IMR-90 (cell line): ENCODE measurements around the gene EBF4. TPM values are rescaled to one million over a fixed set of nuclear protein-coding genes. Genes with fewer than 3 reads are reported as not detected.

Experiments
- ATAC-seq: fragments of 200-7000 bp; cut with Tn5 transposase; 2 replicates; pipeline ENCODE4 v1.9.1; 2020; ENCODE audit warnings: low read depth, mild to moderate bottlenecking, moderate library complexity
- BruUV-seq: library from RNA; stranded (reverse); fragments of 400-500 nt; replicated peaks from 2 replicates; lab custom pipeline; 2021; lab: Mats Ljungman, UMichigan
- CTCF ChIA-PET: fragments of 300-600 bp; formaldehyde crosslinking; extraction: SDS; loops from one replicate; lab custom pipeline; 2021; ENCODE audit warnings: antibody characterized with exemption; lab: Yijun Ruan, JAX
- POLR2A ChIA-PET: fragments of 300-600 bp; sonication (Branson Sonifier 250); formaldehyde crosslinking; loops from one replicate; lab custom pipeline; 2022; ENCODE audit warnings: antibody characterized with exemption; ENCODE audit not compliant: unreplicated experiment; lab: Charles Lee
- DNase-seq: peaks from one replicate; pipeline ENCODE4 v3.0.0; 2013
- H2AFZ ChIP-seq: replicated peaks from 2 replicates; pipeline ENCODE3; 2013; ENCODE audit warnings: low read length, mild to moderate bottlenecking; ENCODE audit not compliant: poor library complexity
- H2AK5ac ChIP-seq: 2 replicates; pipeline ENCODE4 v1.6.1; 2013; ENCODE audit warnings: low read depth, low read length, inconsistent platforms
- H2AK9ac ChIP-seq: replicated peaks from 2 replicates; pipeline ENCODE3; 2013; ENCODE audit warnings: mild to moderate bottlenecking, low read depth, low read length, moderate library complexity; ENCODE audit not compliant: poor library complexity
- H2BK120ac ChIP-seq: 2 replicates; pipeline ENCODE4 v1.6.1; 2013; ENCODE audit warnings: low read depth, low read length, inconsistent platforms
- H2BK15ac ChIP-seq: 3 replicates; pipeline ENCODE4 v1.6.1; 2013; ENCODE audit warnings: low read depth, low read length, inconsistent platforms
- H2BK20ac ChIP-seq: 2 replicates; pipeline ENCODE4 v1.6.1; 2013; ENCODE audit warnings: low read depth, mild to moderate bottlenecking, inconsistent platforms, low read length, moderate library complexity
- H2BK5ac ChIP-seq: 2 replicates; pipeline ENCODE4 v1.6.1; 2013; ENCODE audit warnings: mild to moderate bottlenecking, low read depth, low read length, inconsistent platforms; ENCODE audit not compliant: poor library complexity, severe bottlenecking
- H3K14ac ChIP-seq: replicated peaks from 2 replicates; pipeline ENCODE4 v1.6.1; 2013; ENCODE audit warnings: low read depth, low read length, inconsistent platforms
- H3K18ac ChIP-seq: 2 replicates; pipeline ENCODE4 v1.6.1; 2013; ENCODE audit warnings: low read depth, low read length, control low read depth
- H3K23ac ChIP-seq: 2 replicates; pipeline ENCODE4 v1.6.1; 2013; ENCODE audit warnings: low read depth, low read length, inconsistent platforms
- H3K27ac ChIP-seq: 2 replicates; pipeline ENCODE4 v1.5.1; 2013; ENCODE audit warnings: mild to moderate bottlenecking, control low read depth, low read length; ENCODE audit not compliant: insufficient read depth
- H3K27me3 ChIP-seq: 2 replicates; pipeline ENCODE4 v1.6.1; 2013; ENCODE audit warnings: low read length; ENCODE audit not compliant: control insufficient read depth, insufficient read depth
- H3K36me3 ChIP-seq: 2 replicates; pipeline ENCODE4 v1.6.1; 2013; ENCODE audit warnings: low read length, mixed read lengths; ENCODE audit not compliant: control insufficient read depth, insufficient read depth
- H3K4ac ChIP-seq: 2 replicates; pipeline ENCODE4 v1.6.1; 2013; ENCODE audit warnings: low read depth, low read length, inconsistent platforms
- H3K4me1 ChIP-seq: 2 replicates; pipeline ENCODE4 v1.6.1; 2013; ENCODE audit warnings: low read length, mixed read lengths; ENCODE audit not compliant: control insufficient read depth, insufficient read depth
- H3K4me2 ChIP-seq: 2 replicates; pipeline ENCODE4 v1.6.1; 2013; ENCODE audit warnings: low read depth, mild to moderate bottlenecking, control low read depth, low read length, moderate library complexity
- H3K4me3 ChIP-seq: 2 replicates; pipeline ENCODE4 v1.5.1; 2013; ENCODE audit warnings: low read depth, mild to moderate bottlenecking, control low read depth, low read length, moderate library complexity; ENCODE audit not compliant: insufficient read depth
- H3K56ac ChIP-seq: 2 replicates; pipeline ENCODE4 v1.6.1; 2013; ENCODE audit warnings: low read length, inconsistent platforms; ENCODE audit not compliant: insufficient read depth; ENCODE audit errors: extremely low read depth
- H3K79me1 ChIP-seq, 2 experiments: 2 replicates each; pipeline ENCODE4 v1.6.1; 2013; ENCODE audit warnings: low read length in 2 of 2, inconsistent platforms in 1 of 2, low read depth in 1 of 2
- H3K9ac ChIP-seq: 2 replicates; pipeline ENCODE4 v1.6.1; 2013; ENCODE audit warnings: low read depth, low read length, control low read depth
- H3K9me1 ChIP-seq: 2 replicates; pipeline ENCODE4 v1.6.1; 2013; ENCODE audit warnings: low read length, inconsistent platforms; ENCODE audit not compliant: insufficient read depth
- H3K9me3 ChIP-seq: 2 replicates; pipeline ENCODE4 v1.6.1; 2013; ENCODE audit warnings: low read length; ENCODE audit not compliant: control insufficient read depth, insufficient read depth
- H4K20me1 ChIP-seq: 2 replicates; pipeline ENCODE4 v1.6.1; 2013; ENCODE audit warnings: low read length, inconsistent platforms; ENCODE audit not compliant: insufficient read depth
- H4K5ac ChIP-seq: 2 replicates; pipeline ENCODE4 v1.6.1; 2013; ENCODE audit warnings: mild to moderate bottlenecking, low read depth, low read length, control low read depth
- H4K8ac ChIP-seq, 2 experiments: 2 replicates each; pipeline ENCODE4 v1.6.1; 2013; ENCODE audit warnings: low read depth in 2 of 2, low read length in 2 of 2, control low read depth in 1 of 2, inconsistent platforms in 1 of 2
- H4K91ac ChIP-seq: 2 replicates; pipeline ENCODE4 v1.6.1; 2013; ENCODE audit warnings: low read depth, low read length, inconsistent platforms; ENCODE audit not compliant: insufficient read depth
- MAFK ChIP-seq: IDR thresholded peaks from 2 replicates; pipeline ENCODE4 v1.6.1; 2012; ENCODE audit warnings: low read depth, low read length, improper control_type of control experiment
- MAZ ChIP-seq: IDR thresholded peaks from 2 replicates; pipeline ENCODE4 v1.6.1; 2012; ENCODE audit warnings: low read depth, mild to moderate bottlenecking, low read length, improper control_type of control experiment, moderate library complexity, borderline replicate concordance
- WGBS, 2 experiments: methylation state at CpG; one replicate each; pipeline versions ENCODE4 v1.1.5 to v1.1.7; 2013; ENCODE audit warnings: missing lambda C conversion rate in 2 of 2; ENCODE audit not compliant: insufficient read length in 1 of 2; ENCODE audit errors: extremely low coverage in 2 of 2; 5-methylcytosine and 5-hydroxymethylcytosine counted together
- dilution Hi-C: fragments of 300-500 bp; cut with HindIII; formaldehyde crosslinking; loops from one replicate; pipeline ENCODE4 v1.14.3; 2018; ENCODE audit warnings: low sequenced_read_pairs; ENCODE audit not compliant: unreplicated experiment
- in situ Hi-C: fragments of 300-500 bp; cut with MboI; formaldehyde crosslinking; loops from 3 replicates; pipeline ENCODE4 v1.14.3; 2019; ENCODE audit warnings: low sequenced_read_pairs, inconsistent platforms, mixed read lengths
- intact Hi-C: fragments of 100-400 bp; cut with micrococcal nuclease; formaldehyde crosslinking; loops from 2 replicates; pipeline ENCODE4 v1.10.0; 2022
- polyA plus RNA-seq, 3 experiments: library from polyadenylated mRNA; depleted of rRNA; stranded (reverse); fragments of >200 nt; gene quantifications; 2 replicates each; pipeline ENCODE4 v1.2.3, GENCODE V29; 2012; ENCODE audit warnings: low replicate concordance in 1 of 3
- total RNA-seq: library from RNA; depleted of rRNA; stranded (reverse); fragments of >200 nt; gene quantifications from 2 replicates; pipeline ENCODE4 v1.2.3, GENCODE V29; 2012

EBF4 gene
- total and polyA plus RNA-seq, 2 of the 4 experiments (the other 2 are of a cell fraction), result 0.18 to 1.1 TPM

- H3K23ac ChIP-seq, result no peak overlapping the region
- H3K4me1 ChIP-seq, result peaks cover 5% of the 10 kb centered on the region
- no peaks in the 10 kb centered on the region for H3K9me3 ChIP-seq
- H2BK20ac ChIP-seq, result no peak overlapping the region
- BruUV-seq, result no TSS peak
- peaks cover 28 to 57% of the 10 kb centered on the region in 2 experiments for H3K79me1 ChIP-seq
- H3K56ac ChIP-seq, result no peak overlapping the region
- H4K5ac ChIP-seq, result no peak overlapping the region
- H2BK5ac ChIP-seq, result no peak overlapping the region
- no CpG with 5 or more reads among the region's 5 CpGs for WGBS, 2 experiments
- ATAC-seq (no peak), DNase-seq (no peak)
- H3K14ac ChIP-seq, result no peak overlapping the region
- no peak overlapping the region for H2AK5ac ChIP-seq
- H3K36me3 ChIP-seq, result peaks cover 73% of the 10 kb centered on the region
- H3K4ac ChIP-seq, result no peak overlapping the region
- H4K91ac ChIP-seq, result no peak overlapping the region
- no peak overlapping the region for H3K4me2 ChIP-seq
- ChIA-PET CTCF (no interaction called here), POLR2A (no interaction called here)
- H2AK9ac ChIP-seq, result no peak overlapping the region
- H3K27ac ChIP-seq, result no peak overlapping the region
- H4K8ac ChIP-seq, result no peak overlapping the region
- intact Hi-C loops, result no loop called here
- in situ Hi-C loops, result no loop called here
- H3K18ac ChIP-seq, result no peak overlapping the region
- TF ChIP-seq MAFK (no peak), MAZ (no peak)
- H2BK15ac ChIP-seq, result no peak overlapping the region
- H2BK120ac ChIP-seq, result no peak overlapping the region
- H4K20me1 ChIP-seq, result peaks cover 57% of the 10 kb centered on the region
- peaks cover 13% of the 10 kb centered on the region for H3K9me1 ChIP-seq
- no peak overlapping the region for H3K4me3 ChIP-seq
- no peak overlapping the region for H2AFZ ChIP-seq
- no peak overlapping the region for H3K9ac ChIP-seq
- no peaks in the 10 kb centered on the region for H3K27me3 ChIP-seq
- dilution Hi-C loops, result no loop called here
These were observed 35.3 kb upstream of the EBF4 start for GRCh38 chr20:2657241-2657640.
